ENCODE data around the gene GET3. TPM values are rescaled to one million over a fixed set of nuclear protein-coding genes. Genes with fewer than 3 reads are reported as not detected.
A peak's percentile ranks its signal among the peaks of the same experiment; 100 is the strongest.

The GET3 gene
- total and polyA plus RNA-seq, 2 of the 13 experiments (the other 11 are each of a cell fraction or from before 2014, with no cell fraction given): 57.7 to 59.4 TPM

GRCh38 chr19:12792051-12792852, 55.0 kb downstream of the GET3 start (continued):
- TF ChIP-seq TBX3 (IDR thresholded peaks at IDR 0.05; ENCODE audit: borderline replicate concordance) (no peak), ZNF597 (CRISPR knock-in tag; IDR thresholded peaks at IDR 0.05) (no peak), EP300 (IDR thresholded peaks at IDR 0.05; ENCODE audit: low read depth in 2 of 2, low read length in 2 of 2) (no peak), EP300 (CRISPR knock-in tag; IDR thresholded peaks at IDR 0.05; ENCODE audit: borderline replicate concordance) (no peak), RXRA (CRISPR knock-in tag; IDR thresholded peaks at IDR 0.05) (peak; percentile 75; the same call in 1 of the 2 replicates), DBP (CRISPR knock-in tag; IDR thresholded peaks at IDR 0.05; ENCODE audit: not compliant biosample characterization) (peak; percentile 31), RAD51 (IDR thresholded peaks at IDR 0.05; ENCODE audit: borderline replicate concordance) (peak; percentile 53; the same call in 1 of the 2 replicates), SMC3 (IDR thresholded peaks at IDR 0.05; ENCODE audit: low read length) (no peak), ZBTB44 (CRISPR knock-in tag; IDR thresholded peaks at IDR 0.05) (no peak), ARNT (IDR thresholded peaks at IDR 0.05) (no peak), ZSCAN9 (CRISPR knock-in tag; IDR thresholded peaks at IDR 0.05; ENCODE audit: borderline replicate concordance) (no peak), HHEX (CRISPR knock-in tag; IDR thresholded peaks at IDR 0.05) (no peak), MIER3 (CRISPR knock-in tag; IDR thresholded peaks at IDR 0.05; ENCODE audit: borderline replicate concordance) (0 out of 2 replicates have a peak, but pooled peaks have one; percentile 32), MEIS2 (CRISPR knock-in tag; IDR thresholded peaks at IDR 0.05) (peak; percentile 68), ZNF709 (CRISPR knock-in tag; IDR thresholded peaks at IDR 0.05) (peak; percentile 90; the same call in 1 of the 2 replicates), ZBTB40 (IDR thresholded peaks at IDR 0.05) (no peak), ZBTB40 (CRISPR knock-in tag; IDR thresholded peaks at IDR 0.05) (peak; percentile 80; the same call in 1 of the 2 replicates), ARID2 (CRISPR knock-in tag; IDR thresholded peaks at IDR 0.05; ENCODE audit: borderline replicate concordance) (no peak)

All from HepG2 (cell line).